ENCODE measurements around the gene DEFB119.

- TF ChIP-seq, protein P1, sequence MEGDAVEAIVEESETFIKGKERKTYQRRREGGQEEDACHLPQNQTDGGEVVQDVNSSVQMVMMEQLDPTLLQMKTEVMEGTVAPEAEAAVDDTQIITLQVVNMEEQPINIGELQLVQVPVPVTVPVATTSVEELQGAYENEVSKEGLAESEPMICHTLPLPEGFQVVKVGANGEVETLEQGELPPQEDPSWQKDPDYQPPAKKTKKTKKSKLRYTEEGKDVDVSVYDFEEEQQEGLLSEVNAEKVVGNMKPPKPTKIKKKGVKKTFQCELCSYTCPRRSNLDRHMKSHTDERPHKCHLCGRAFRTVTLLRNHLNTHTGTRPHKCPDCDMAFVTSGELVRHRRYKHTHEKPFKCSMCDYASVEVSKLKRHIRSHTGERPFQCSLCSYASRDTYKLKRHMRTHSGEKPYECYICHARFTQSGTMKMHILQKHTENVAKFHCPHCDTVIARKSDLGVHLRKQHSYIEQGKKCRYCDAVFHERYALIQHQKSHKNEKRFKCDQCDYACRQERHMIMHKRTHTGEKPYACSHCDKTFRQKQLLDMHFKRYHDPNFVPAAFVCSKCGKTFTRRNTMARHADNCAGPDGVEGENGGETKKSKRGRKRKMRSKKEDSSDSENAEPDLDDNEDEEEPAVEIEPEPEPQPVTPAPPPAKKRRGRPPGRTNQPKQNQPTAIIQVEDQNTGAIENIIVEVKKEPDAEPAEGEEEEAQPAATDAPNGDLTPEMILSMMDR (conservative IDR thresholded peaks at IDR 0.05 in 1 of 2, IDR thresholded peaks at IDR 0.05 in 1 of 2; ENCODE audit: low read depth in 1 of 2, low read length in 2 of 2), result no peak
- no peak for TF ChIP-seq EZH2 (IDR thresholded peaks at IDR 0.05; ENCODE audit: low read length, missing control alignments)
Measured at GRCh38 chr20:31363295-31363694, 27.1 kb downstream of the DEFB119 start.

Measured in fibroblast of lung (primary cell).